Karpas-422 (cell line): ENCODE measurements around the gene GPA33. TPM values are rescaled to one million over a fixed set of nuclear protein-coding genes. Genes with fewer than 3 reads are reported as not detected.

Experiments
- DNase-seq: peaks from one replicate; pipeline ENCODE4 v3.0.0-alpha.2; 2015
- H2AFZ ChIP-seq: fragments of 200-600 bp; sonication (generic); 2 replicates; pipeline ENCODE4 v1.6.1; 2014; ENCODE audit warnings: antibody characterized with exemption, low read length, mixed read lengths
- H3K27ac ChIP-seq: fragments of 200-600 bp; sonication (generic); 2 replicates; pipeline ENCODE4 v1.5.1; 2014; ENCODE audit warnings: mild to moderate bottlenecking, low read length, moderate library complexity
- H3K27me3 ChIP-seq: fragments of 200-600 bp; sonication (generic); 2 replicates; pipeline ENCODE4 v1.6.1; 2014; ENCODE audit warnings: low read length, mixed read lengths
- H3K36me3 ChIP-seq: fragments of 200-600 bp; sonication (generic); 2 replicates; pipeline ENCODE4 v1.6.1; 2014; ENCODE audit warnings: low read length, mixed read lengths; ENCODE audit not compliant: insufficient read depth
- H3K4me1 ChIP-seq: fragments of 200-600 bp; sonication (generic); 2 replicates; pipeline ENCODE4 v1.6.1; 2014; ENCODE audit warnings: mild to moderate bottlenecking, low read length, mixed read lengths
- H3K4me2 ChIP-seq: fragments of 200-600 bp; sonication (generic); 2 replicates; pipeline ENCODE4 v1.6.1; 2014; ENCODE audit warnings: low read length, low read depth, mild to moderate bottlenecking; ENCODE audit not compliant: poor library complexity, severe bottlenecking
- H3K4me3 ChIP-seq: fragments of 200-600 bp; sonication (generic); 2 replicates; pipeline ENCODE4 v1.5.1; 2014; ENCODE audit warnings: mild to moderate bottlenecking, antibody characterized with exemption, low read length, mixed read lengths
- H3K79me2 ChIP-seq: fragments of 200-600 bp; sonication (generic); 2 replicates; pipeline ENCODE4 v1.6.1; 2014; ENCODE audit warnings: mild to moderate bottlenecking, low read length, mixed read lengths
- H3K9ac ChIP-seq: fragments of 200-600 bp; sonication (generic); 2 replicates; pipeline ENCODE4 v1.6.0; 2014; ENCODE audit warnings: low read length
- H3K9me2 ChIP-seq: fragments of 200-600 bp; sonication (generic), shearing (Covaris generic); replicated peaks from 2 replicates; pipeline ENCODE4 v1.6.0; 2014; ENCODE audit warnings: mild to moderate bottlenecking, low read length, moderate library complexity; ENCODE audit not compliant: insufficient read depth
- H3K9me3 ChIP-seq: fragments of 300-700, 200-600 bp; sonication (generic); 2 replicates; pipeline ENCODE4 v1.6.1; 2014; ENCODE audit warnings: low read length, mixed read lengths
- H4K20me1 ChIP-seq: fragments of 200-600 bp; sonication (generic); 2 replicates; pipeline ENCODE4 v1.6.1; 2014; ENCODE audit warnings: mild to moderate bottlenecking, antibody characterized with exemption, low read length, low read depth; ENCODE audit not compliant: insufficient read depth
- total RNA-seq: library from RNA; depleted of rRNA; stranded (reverse); fragments of >200 nt; shearing (Covaris generic); gene quantifications from 2 replicates; pipeline ENCODE4 v1.2.3, GENCODE V29; 2014; ENCODE audit warnings: low replicate concordance

Gene GPA33
- total RNA-seq, 1 experiment from 2014 or later, result not detected

DNA sequence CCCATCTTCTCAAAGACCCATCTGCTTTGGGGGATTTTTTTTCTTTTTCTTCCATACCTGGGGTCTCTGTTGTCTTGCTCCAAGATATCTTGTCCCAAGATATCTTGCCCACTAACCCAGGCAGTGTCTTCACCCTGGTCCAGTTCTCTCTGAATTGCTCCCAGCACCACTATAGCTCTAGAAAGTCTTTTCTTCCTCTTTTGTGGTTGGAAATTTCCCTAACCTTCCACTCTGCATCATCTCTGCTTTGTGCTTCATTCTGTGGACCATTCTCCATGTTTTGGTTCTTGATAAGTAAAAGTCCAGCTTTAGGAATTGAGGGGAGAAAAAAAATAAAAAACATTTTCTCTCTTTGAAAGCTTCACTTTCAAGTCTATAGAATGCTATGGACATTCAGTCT lies 24.5 kb upstream of the GPA33 start:
- peak; percentile 45 for DNase-seq
- no peaks in the 10 kb centered on the region for H3K9me2 ChIP-seq
- H3K9ac ChIP-seq, result no peak overlapping the region
- H3K27ac ChIP-seq, result no peak overlapping the region
- H3K9me3 ChIP-seq, result no peaks in the 10 kb centered on the region
- H2AFZ ChIP-seq, result no peak overlapping the region
- H3K36me3 ChIP-seq, result no peaks in the 10 kb centered on the region
- no peaks in the 10 kb centered on the region for H3K79me2 ChIP-seq
- H3K4me3 ChIP-seq, result no peak overlapping the region
- H4K20me1 ChIP-seq, result no peaks in the 10 kb centered on the region
- H3K27me3 ChIP-seq, result no peaks in the 10 kb centered on the region
- peaks cover 12% of the 10 kb centered on the region for H3K4me1 ChIP-seq
- H3K4me2 ChIP-seq, result no peak overlapping the region

DNA sequence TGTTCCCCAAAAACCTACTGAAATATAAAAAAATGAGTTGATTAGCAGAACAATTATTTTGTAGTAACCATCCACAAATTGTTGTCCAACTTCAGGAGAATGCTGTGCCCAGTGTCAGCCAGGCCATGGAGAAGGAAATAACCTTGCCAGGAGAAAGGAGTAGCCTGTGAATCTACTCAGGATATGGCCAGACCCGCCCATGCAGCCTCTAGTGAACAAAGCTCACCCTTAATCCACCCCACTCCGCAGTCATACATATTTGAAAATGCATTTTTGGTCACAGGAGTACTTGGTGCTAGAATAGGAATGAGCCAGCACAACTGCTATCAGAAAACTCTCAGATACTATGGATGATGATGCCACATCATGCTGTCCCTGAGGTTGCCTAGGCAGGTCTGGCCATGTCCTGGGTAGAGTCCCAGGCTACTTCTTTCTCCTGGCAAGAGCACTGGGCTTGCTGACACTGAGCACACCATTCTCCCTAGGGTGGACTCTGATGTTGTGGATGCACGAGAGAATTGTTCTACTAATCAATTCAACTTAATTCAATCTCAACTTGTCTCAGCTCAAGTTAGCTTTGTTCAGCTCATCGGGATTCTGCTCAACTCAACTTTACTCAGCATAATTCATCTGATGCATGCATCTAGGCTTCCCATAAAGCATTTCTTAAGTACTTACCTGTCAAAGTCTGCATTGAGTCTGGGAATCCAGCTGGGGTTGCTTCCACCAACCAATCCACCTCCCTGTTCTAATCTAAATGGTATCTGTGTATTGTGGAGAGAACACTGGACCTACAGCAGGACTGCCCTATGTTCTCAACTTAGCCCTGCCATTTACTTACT lies 21.9 kb upstream of the GPA33 start:
- no peak overlapping the region for H3K9ac ChIP-seq
- H3K9me3 ChIP-seq, result no peaks in the 10 kb centered on the region
- H3K9me2 ChIP-seq, result no peaks in the 10 kb centered on the region
- no peaks in the 10 kb centered on the region for H3K79me2 ChIP-seq
- no peak overlapping the region for H3K27ac ChIP-seq
- no peak overlapping the region for H3K4me3 ChIP-seq
- no peak overlapping the region for H3K4me2 ChIP-seq
- no peaks in the 10 kb centered on the region for H3K27me3 ChIP-seq
- no peak overlapping the region for H2AFZ ChIP-seq
- H3K36me3 ChIP-seq, result no peaks in the 10 kb centered on the region
- peaks cover 20% of the 10 kb centered on the region for H3K4me1 ChIP-seq
- H4K20me1 ChIP-seq, result no peaks in the 10 kb centered on the region
- DNase-seq, result no peak

DNA sequence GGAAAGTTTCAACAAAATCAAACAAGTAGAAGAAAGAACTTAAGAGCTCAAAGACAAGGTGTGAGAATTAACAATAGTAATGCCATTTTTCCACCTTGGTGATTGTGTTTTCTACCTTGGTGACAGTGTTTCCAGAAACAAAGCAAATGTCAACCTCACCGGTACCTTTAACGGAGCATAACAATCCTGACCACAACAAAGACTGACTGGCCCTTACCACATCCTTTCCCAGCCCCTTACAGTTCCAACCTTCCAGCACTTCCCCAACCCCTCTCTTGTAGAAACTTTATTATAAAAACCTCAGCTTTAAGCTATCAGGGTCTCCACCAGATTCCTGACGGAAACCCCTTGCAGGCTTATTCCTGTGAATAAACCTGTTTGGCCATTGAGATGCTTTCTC lies 20.4 kb upstream of the GPA33 start:
- Histone ChIP-seq H3K79me2 (no peaks in the 10 kb centered on the region), H3K4me2 (no peak overlapping the region), H3K27ac (no peak overlapping the region), H3K9me3 (no peaks in the 10 kb centered on the region), H2AFZ (no peak overlapping the region), H4K20me1 (no peaks in the 10 kb centered on the region), H3K4me3 (no peak overlapping the region), H3K9ac (no peak overlapping the region), H3K4me1 (peaks cover 20% of the 10 kb centered on the region), H3K36me3 (no peaks in the 10 kb centered on the region), H3K27me3 (no peaks in the 10 kb centered on the region), H3K9me2 (no peaks in the 10 kb centered on the region)
- no peak for DNase-seq

- H3K27me3 ChIP-seq, result no peaks in the 10 kb centered on the region
- H3K27ac ChIP-seq, result no peak overlapping the region
- H3K9me3 ChIP-seq, result no peaks in the 10 kb centered on the region
- H3K36me3 ChIP-seq, result no peaks in the 10 kb centered on the region
- H3K4me3 ChIP-seq, result no peak overlapping the region; the same call in 1 of the 2 replicates
- H3K79me2 ChIP-seq, result no peaks in the 10 kb centered on the region
- H4K20me1 ChIP-seq, result no peaks in the 10 kb centered on the region
- H2AFZ ChIP-seq, result peak overlapping the region; percentile 29; the same call in 1 of the 2 replicates
- H3K4me2 ChIP-seq, result no peak overlapping the region
- no peak for DNase-seq
- H3K4me1 ChIP-seq, result peaks cover 8% of the 10 kb centered on the region
- no peaks in the 10 kb centered on the region for H3K9me2 ChIP-seq
- H3K9ac ChIP-seq, result no peak overlapping the region
Measured at GRCh38 chr1:167109125-167109524, 18.9 kb upstream of the GPA33 start.

DNA sequence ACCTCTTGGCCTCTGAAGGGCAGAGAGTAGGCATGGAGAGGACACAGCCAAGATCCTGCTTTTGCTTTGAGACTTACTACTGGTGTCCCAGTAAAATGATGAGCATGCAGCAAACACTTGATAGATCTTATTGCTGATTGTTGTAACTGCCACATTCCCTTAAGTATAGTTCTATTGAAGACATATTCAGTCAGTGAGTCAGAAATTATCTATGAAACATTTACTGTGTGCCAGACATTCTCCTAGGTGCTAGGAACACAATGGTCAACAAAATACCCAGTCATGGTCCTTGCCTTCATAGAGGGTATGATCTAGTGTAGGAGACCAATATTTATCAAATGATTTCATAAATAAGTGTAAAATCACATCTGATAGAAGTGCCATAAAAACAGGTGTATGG lies 17.3 kb upstream of the GPA33 start:
- no peak for DNase-seq

DNA sequence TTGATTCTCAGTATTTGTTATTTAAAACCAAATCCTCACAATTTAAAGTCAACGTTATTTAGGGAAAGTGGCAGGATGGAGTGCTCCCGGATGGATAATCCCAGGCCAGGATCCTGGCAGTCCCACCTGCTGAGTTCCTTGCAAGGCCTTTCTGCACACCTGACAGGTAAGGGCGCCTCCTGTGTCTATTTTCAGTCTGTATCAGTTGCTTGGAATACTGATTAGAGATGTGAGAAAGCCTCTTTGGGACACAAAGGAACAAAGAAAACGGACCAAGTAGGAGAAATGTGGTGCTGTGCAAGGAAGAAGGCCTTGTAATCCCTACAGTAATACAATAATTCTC lies 15.9 kb upstream of the GPA33 start:
- Histone ChIP-seq H3K4me2 (no peak overlapping the region), H3K4me1 (peaks cover 8% of the 10 kb centered on the region), H4K20me1 (no peaks in the 10 kb centered on the region), H3K4me3 (no peak overlapping the region), H3K27ac (no peak overlapping the region), H3K9me3 (no peaks in the 10 kb centered on the region), H2AFZ (no peak overlapping the region), H3K27me3 (no peaks in the 10 kb centered on the region), H3K9me2 (no peaks in the 10 kb centered on the region), H3K36me3 (no peaks in the 10 kb centered on the region), H3K9ac (no peak overlapping the region), H3K79me2 (no peaks in the 10 kb centered on the region)
- no peak for DNase-seq

More for the DNA sequence above, 17.3 kb upstream of the GPA33 start:
- H3K4me3 ChIP-seq, result no peak overlapping the region
- H3K9ac ChIP-seq, result no peak overlapping the region
- no peaks in the 10 kb centered on the region for H3K9me2 ChIP-seq
- H2AFZ ChIP-seq, result no peak overlapping the region
- no peaks in the 10 kb centered on the region for H4K20me1 ChIP-seq
- no peak overlapping the region for H3K4me2 ChIP-seq
- H3K4me1 ChIP-seq, result peaks cover 8% of the 10 kb centered on the region
- no peaks in the 10 kb centered on the region for H3K36me3 ChIP-seq
- H3K27ac ChIP-seq, result no peak overlapping the region
- H3K79me2 ChIP-seq, result no peaks in the 10 kb centered on the region
- no peaks in the 10 kb centered on the region for H3K27me3 ChIP-seq
- no peaks in the 10 kb centered on the region for H3K9me3 ChIP-seq

DNA sequence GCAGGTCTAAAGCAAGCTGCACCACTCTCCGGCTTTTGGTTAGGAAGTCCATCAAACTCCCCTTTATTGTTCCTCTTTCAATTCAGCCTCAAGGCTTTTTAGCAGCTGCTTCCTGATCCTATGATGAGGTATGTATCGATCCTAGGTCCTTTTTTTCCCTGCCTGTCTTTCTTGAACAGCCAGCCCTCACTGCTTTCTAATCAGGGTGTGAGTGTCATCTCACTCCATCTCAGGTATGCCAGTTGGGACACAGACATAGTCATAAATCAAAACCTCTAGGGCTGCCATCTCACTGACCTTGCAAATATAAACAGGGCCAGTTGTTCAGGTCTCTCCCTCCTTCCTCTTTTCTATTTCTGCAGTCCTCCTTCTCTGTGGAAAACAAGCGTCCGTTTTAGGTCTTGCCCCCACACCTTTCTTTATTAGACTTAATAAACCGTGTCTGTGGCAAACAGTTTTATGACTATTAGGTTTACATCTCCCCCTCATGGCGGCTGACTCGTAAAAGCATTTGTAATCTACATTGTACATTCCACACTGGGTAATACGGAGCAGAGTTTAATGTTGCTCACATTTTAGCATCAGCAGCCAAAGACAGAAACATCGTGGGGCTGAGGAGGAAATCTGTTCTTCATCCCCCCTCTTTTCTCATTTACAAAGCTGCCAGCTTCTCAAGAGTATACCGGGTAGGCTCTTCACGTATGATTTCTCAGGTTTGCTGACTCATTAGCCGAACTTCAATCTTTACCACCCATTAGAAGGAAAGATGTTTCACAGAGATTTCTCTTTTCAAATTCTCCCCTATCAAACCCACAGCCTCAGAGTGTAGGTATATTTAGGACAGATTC lies 15.3 kb upstream of the GPA33 start:
- Histone ChIP-seq H3K4me2 (no peak overlapping the region), H3K27me3 (no peaks in the 10 kb centered on the region), H3K9me3 (no peaks in the 10 kb centered on the region), H3K4me3 (no peak overlapping the region), H3K4me1 (peaks cover 8% of the 10 kb centered on the region), H3K27ac (no peak overlapping the region), H2AFZ (no peak overlapping the region; the same call in 1 of the 2 replicates), H3K36me3 (no peaks in the 10 kb centered on the region), H3K9ac (no peak overlapping the region), H4K20me1 (no peaks in the 10 kb centered on the region), H3K9me2 (no peaks in the 10 kb centered on the region), H3K79me2 (no peaks in the 10 kb centered on the region)
- no peak for DNase-seq

GRCh38 chr1:167104256-167104633 lies 14.1 kb upstream of the GPA33 start:
- no peaks in the 10 kb centered on the region for H3K9me3 ChIP-seq
- no peaks in the 10 kb centered on the region for H3K79me2 ChIP-seq
- no peak for DNase-seq
- no peaks in the 10 kb centered on the region for H3K9me2 ChIP-seq
- H2AFZ ChIP-seq, result no peak overlapping the region
- no peaks in the 10 kb centered on the region for H3K27me3 ChIP-seq
- H3K27ac ChIP-seq, result no peak overlapping the region
- H3K4me2 ChIP-seq, result no peak overlapping the region
- H3K4me3 ChIP-seq, result no peak overlapping the region
- no peak overlapping the region for H3K9ac ChIP-seq
- peaks cover 7% of the 10 kb centered on the region for H3K4me1 ChIP-seq
- no peaks in the 10 kb centered on the region for H4K20me1 ChIP-seq
- no peaks in the 10 kb centered on the region for H3K36me3 ChIP-seq
